OCI-LY3 (cell line): Measurements from ENCODE around the gene TCF4.
A peak's percentile ranks its signal among the peaks of the same experiment; 100 is the strongest.

Experiments used
- H2AFZ ChIP-seq: fragments of 200-600, 300-600 bp; shearing (Covaris generic); 2 replicates; pipeline ENCODE4 v1.6.0; 2014; ENCODE audit warnings: antibody characterized with exemption, low read depth, low read length
- H3K27ac ChIP-seq: fragments of 200-600, 300-600 bp; sonication (generic); 2 replicates; pipeline ENCODE4 v1.5.1; 2014; ENCODE audit warnings: mild to moderate bottlenecking, low read length, moderate library complexity, mixed read lengths
- H3K27me3 ChIP-seq: fragments of 200-600, 300-600 bp; sonication (generic); 2 replicates; pipeline ENCODE4 v1.6.1; 2014; ENCODE audit warnings: low read depth, low read length, mixed read lengths
- H3K36me3 ChIP-seq: fragments of 200-600, 300-600 bp; sonication (generic); replicated peaks from 2 replicates; pipeline ENCODE3; 2014; ENCODE audit warnings: low read depth, low read length, mixed read lengths
- H3K4me1 ChIP-seq: fragments of 300-600, 200-600 bp; sonication (generic); 2 replicates; pipeline ENCODE4 v1.6.1; 2014; ENCODE audit warnings: low read length, mixed read lengths
- H3K4me2 ChIP-seq: fragments of 200-600, 300-600 bp; sonication (generic); 2 replicates; pipeline ENCODE4 v1.6.1; 2014; ENCODE audit warnings: low read length, mixed read lengths
- H3K4me3 ChIP-seq: fragments of 300-600, 200-600 bp; sonication (generic); 2 replicates; pipeline ENCODE4 v1.5.1; 2014; ENCODE audit warnings: antibody characterized with exemption, mild to moderate bottlenecking, low read length, moderate library complexity
- H3K79me2 ChIP-seq: fragments of 300-600, 200-600 bp; shearing (Covaris generic); 2 replicates; pipeline ENCODE4 v1.6.1; 2014; ENCODE audit warnings: mild to moderate bottlenecking, low read length, mixed read lengths
- H3K9ac ChIP-seq: fragments of 300-600, 200-600 bp; shearing (Covaris generic); 2 replicates; pipeline ENCODE4 v1.6.0; 2014; ENCODE audit warnings: mild to moderate bottlenecking, low read length, moderate library complexity
- H3K9me3 ChIP-seq: fragments of 200-600, 300-600 bp; shearing (Covaris generic); 2 replicates; pipeline ENCODE4 v1.6.1; 2014; ENCODE audit warnings: low read length, mixed read lengths; ENCODE audit not compliant: insufficient read depth
- H4K20me1 ChIP-seq: fragments of 200-600, 300-600 bp; sonication (generic); 2 replicates; pipeline ENCODE4 v1.6.1; 2016; ENCODE audit warnings: low read length, mixed read lengths; ENCODE audit not compliant: insufficient read depth
- CTCF ChIP-seq: fragments of 200-600, 300-600 bp; sonication (generic); IDR thresholded peaks from 2 replicates; pipeline ENCODE4 v1.5.1; 2014; ENCODE audit warnings: antibody characterized with exemption, low read length, low read depth
- EZH2phosphoT487 ChIP-seq: fragments of 200-600 bp; shearing (Covaris generic); IDR thresholded peaks from 2 replicates; pipeline ENCODE4 v1.6.1; 2018; ENCODE audit warnings: antibody characterized with exemption, mixed run types, low read depth

TCF4 gene

GRCh38 chr18:55465313-55465712 is 122.7 kb downstream of the TCF4 start:
- H3K27me3 ChIP-seq = no peaks in the 10 kb centered on the region
- peaks cover 100% of the 10 kb centered on the region for H4K20me1 ChIP-seq
- H3K4me3 ChIP-seq = no peak overlapping the region
- H3K9ac ChIP-seq = no peak overlapping the region
- peak overlapping the region; percentile 40 for H3K27ac ChIP-seq
- peak overlapping the region; percentile 4 for H3K4me2 ChIP-seq
- H2AFZ ChIP-seq = no peak overlapping the region
- H3K4me1 ChIP-seq = peaks cover 61% of the 10 kb centered on the region
- peaks cover 100% of the 10 kb centered on the region for H3K79me2 ChIP-seq
- H3K36me3 ChIP-seq = peaks cover 74% of the 10 kb centered on the region
- H3K9me3 ChIP-seq = no peaks in the 10 kb centered on the region
- TF ChIP-seq EZH2phosphoT487 = no peak
- TF ChIP-seq CTCF = peak; percentile 20; the same call in 1 of the 2 replicates

DNA sequence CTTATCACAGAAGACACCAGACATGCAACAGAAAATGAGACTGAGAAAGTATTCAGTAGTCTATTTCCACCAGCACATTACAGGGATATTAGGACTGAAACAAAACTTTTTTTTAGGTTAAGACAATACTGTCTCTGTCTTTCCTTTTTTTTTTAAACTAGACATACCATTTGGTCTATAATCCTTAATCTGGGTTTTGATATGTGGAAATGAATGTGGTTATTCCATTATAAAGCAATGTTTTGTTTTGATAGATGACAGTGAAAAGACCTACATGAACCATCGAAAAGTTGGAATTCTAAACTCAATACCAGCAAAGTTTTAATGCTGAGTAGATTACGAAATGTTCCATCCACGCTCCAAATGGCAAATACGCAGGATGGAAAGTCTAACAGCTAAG is 123.4 kb downstream of the TCF4 start:
- TF ChIP-seq EZH2phosphoT487 (no peak), CTCF (no peak)
- Histone ChIP-seq H3K9ac (no peak overlapping the region), H3K27ac (0 out of 2 replicates have a peak overlapping the region, but pooled peaks have one; percentile 40), H3K4me3 (no peak overlapping the region), H3K9me3 (no peaks in the 10 kb centered on the region), H3K36me3 (peaks cover 74% of the 10 kb centered on the region), H3K27me3 (no peaks in the 10 kb centered on the region), H3K4me1 (peaks cover 62% of the 10 kb centered on the region), H4K20me1 (peaks cover 100% of the 10 kb centered on the region), H3K4me2 (no peak overlapping the region), H3K79me2 (peaks cover 100% of the 10 kb centered on the region), H2AFZ (no peak overlapping the region)

- Histone ChIP-seq H3K4me3 (no peak overlapping the region), H3K4me1 (peaks cover 72% of the 10 kb centered on the region), H3K27ac (peak overlapping the region; percentile 38), H3K36me3 (peaks cover 73% of the 10 kb centered on the region), H3K27me3 (no peaks in the 10 kb centered on the region), H3K79me2 (peaks cover 100% of the 10 kb centered on the region), H4K20me1 (peaks cover 100% of the 10 kb centered on the region), H2AFZ (no peak overlapping the region), H3K9ac (no peak overlapping the region), H3K4me2 (no peak overlapping the region), H3K9me3 (no peaks in the 10 kb centered on the region)
- TF ChIP-seq CTCF = no peak
- no peak for TF ChIP-seq EZH2phosphoT487
These were observed 125.3 kb downstream of the TCF4 start for GRCh38 chr18:55462652-55463051.

DNA sequence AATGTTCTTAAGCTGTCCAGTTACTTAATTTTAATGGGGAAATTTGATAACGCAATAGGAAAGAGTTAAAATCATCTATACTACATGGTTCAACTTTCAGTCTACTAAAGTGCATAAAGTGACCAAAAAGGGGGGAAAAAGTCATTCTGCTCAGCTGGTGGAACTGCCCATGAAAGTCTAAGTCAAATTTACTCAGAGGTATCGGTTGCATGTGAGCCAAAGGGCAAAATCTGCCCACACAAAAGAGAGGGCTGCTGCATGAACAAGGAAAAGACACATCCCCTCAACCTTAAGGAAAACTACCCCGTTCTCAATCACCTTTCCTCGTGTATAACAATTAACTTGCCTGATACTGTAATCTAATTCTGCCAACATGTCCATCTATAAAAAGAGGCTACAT is 126.1 kb downstream of the TCF4 start:
- H3K9ac ChIP-seq = no peak overlapping the region
- no peak overlapping the region for H3K4me2 ChIP-seq
- peaks cover 72% of the 10 kb centered on the region for H3K4me1 ChIP-seq
- H3K36me3 ChIP-seq = peaks cover 71% of the 10 kb centered on the region
- H3K79me2 ChIP-seq = peaks cover 100% of the 10 kb centered on the region
- no peak overlapping the region for H2AFZ ChIP-seq
- no peak overlapping the region for H3K4me3 ChIP-seq
- no peak overlapping the region for H3K27ac ChIP-seq
- TF ChIP-seq CTCF = no peak
- TF ChIP-seq EZH2phosphoT487 = no peak
- H3K27me3 ChIP-seq = no peaks in the 10 kb centered on the region
- no peaks in the 10 kb centered on the region for H3K9me3 ChIP-seq
- peaks cover 100% of the 10 kb centered on the region for H4K20me1 ChIP-seq
